HepG2 (cell line): Measurements from ENCODE around the gene HAP1. TPM values are rescaled to one million over a fixed set of nuclear protein-coding genes. Genes with fewer than 3 reads are reported as not detected.

ENCODE experiments used
- DDIT3 ChIP-seq: sonication (generic); formaldehyde crosslinking; IDR thresholded peaks from 2 replicates; pipeline ENCODE4 v1.4.0; 2020; ENCODE audit warnings: mild to moderate bottlenecking, missing genetic modification reagents
- KAT2B ChIP-seq: fragments of 150-350 bp; IDR thresholded peaks from 2 replicates; pipeline ENCODE4 v1.6.1; 2014; ENCODE audit warnings: low read depth, low read length, borderline replicate concordance
- KDM4B ChIP-seq: sonication (generic); formaldehyde crosslinking; IDR thresholded peaks from 2 replicates; pipeline ENCODE4 v1.4.0; 2020; ENCODE audit warnings: missing genetic modification reagents
- NFATC3 ChIP-seq: sonication (generic); formaldehyde crosslinking; IDR thresholded peaks from 2 replicates; pipeline ENCODE4 v1.5.1; 2020; ENCODE audit warnings: mild to moderate bottlenecking, missing genetic modification reagents
- NFIC ChIP-seq: IDR thresholded peaks from 2 replicates; pipeline ENCODE4 v1.6.1; 2012; ENCODE audit warnings: mild to moderate bottlenecking, low read length, inconsistent platforms
- NFKBIZ ChIP-seq: IDR thresholded peaks from 2 replicates; pipeline ENCODE4 v1.6.1; 2018; ENCODE audit warnings: missing genetic modification reagents, missing compliant biosample characterization
- SP5 ChIP-seq: IDR thresholded peaks from 2 replicates; pipeline ENCODE4 v1.6.1; 2016; ENCODE audit warnings: low read depth, borderline replicate concordance
- TBX3 ChIP-seq: fragments of 450-650 bp; IDR thresholded peaks from 2 replicates; pipeline ENCODE4 v1.6.1; 2017; ENCODE audit warnings: antibody characterized with exemption, mild to moderate bottlenecking, inconsistent platforms, borderline replicate concordance
- THAP9 ChIP-seq: sonication (generic); formaldehyde crosslinking; IDR thresholded peaks from 2 replicates; pipeline ENCODE4; 2020; ENCODE audit warnings: missing genetic modification reagents, mild to moderate bottlenecking, borderline replicate concordance
- YEATS2 ChIP-seq: sonication (generic); formaldehyde crosslinking; IDR thresholded peaks from 2 replicates; pipeline ENCODE4 v1.4.0; 2020; ENCODE audit warnings: missing genetic modification reagents, borderline replicate concordance
- ZNF12 ChIP-seq: sonication (generic); formaldehyde crosslinking; IDR thresholded peaks from 2 replicates; pipeline ENCODE4 v1.5.0; 2020; ENCODE audit warnings: missing genetic modification reagents
- ZNF138 ChIP-seq: sonication (generic); formaldehyde crosslinking; IDR thresholded peaks from 2 replicates; pipeline ENCODE4 v1.5.0; 2020; ENCODE audit warnings: mild to moderate bottlenecking, low read depth, missing genetic modification reagents
- ZNF383 ChIP-seq: sonication (generic); formaldehyde crosslinking; IDR thresholded peaks from 2 replicates; pipeline ENCODE4 v1.4.0; 2020; ENCODE audit warnings: missing genetic modification reagents, mild to moderate bottlenecking, borderline replicate concordance
- ZNF496 ChIP-seq: sonication (generic); formaldehyde crosslinking; IDR thresholded peaks from 2 replicates; pipeline ENCODE4 v1.8.1; 2023; ENCODE audit warnings: mild to moderate bottlenecking, moderate library complexity, missing genetic modification reagents; ENCODE audit not compliant: insufficient replicate concordance
- ZNF556 ChIP-seq: sonication (generic); formaldehyde crosslinking; IDR thresholded peaks from 2 replicates; pipeline ENCODE4 v1.4.0; 2020; ENCODE audit warnings: mild to moderate bottlenecking, missing genetic modification reagents, borderline replicate concordance
- ZNF646 ChIP-seq: sonication (generic); formaldehyde crosslinking; IDR thresholded peaks from 2 replicates; pipeline ENCODE4 v1.9.0; 2021; ENCODE audit warnings: mild to moderate bottlenecking, missing genetic modification reagents
- ZNF670 ChIP-seq: sonication (generic); formaldehyde crosslinking; IDR thresholded peaks from 2 replicates; pipeline ENCODE4 v1.8.0; 2022; ENCODE audit warnings: mild to moderate bottlenecking, missing genetic modification reagents, borderline replicate concordance
- ZNF878 ChIP-seq: sonication (generic); formaldehyde crosslinking; IDR thresholded peaks from 2 replicates; pipeline ENCODE4 v1.8.1; 2023; ENCODE audit warnings: mild to moderate bottlenecking, missing genetic modification reagents, moderate library complexity
- polyA plus RNA-seq, 8 experiments: library from polyadenylated mRNA; depleted of rRNA in 3 of 8; stranded (reverse) in 7 of 8; unstranded in 1 of 8; fragments of >200 nt; fragmentation: Illumina TruSeq in 4 of 8; extraction: Trizol in 4 of 8; gene quantifications; 2 replicates each; pipeline versions ENCODE4 v1.2.1 to v1.2.3, GENCODE V29; 2011 to 2016; ENCODE audit warnings: low read depth in 4 of 8, missing spikeins in 1 of 8, mixed read lengths in 1 of 8; ENCODE audit not compliant: insufficient read depth in 1 of 8
- total RNA-seq, 5 experiments: library from RNA; depleted of rRNA; stranded (reverse); fragments of >200 nt; fragmentation: Illumina TruSeq; extraction: Trizol; gene quantifications; 2 replicates each; pipeline ENCODE4 v1.2.3, GENCODE V29; 2016; ENCODE audit warnings: low read depth in 1 of 5

HAP1 gene
- total and polyA plus RNA-seq, 2 of the 13 experiments (the other 11 are each of a cell fraction or from before 2014, with no cell fraction given) = 0.07 TPM

GRCh38 chr17:41689497-41690299, 44.7 kb downstream of the HAP1 start (continued):
- TF ChIP-seq TBX3 (no peak; the same call in 1 of the 2 replicates), KDM4B (CRISPR knock-in tag) (peak; percentile 73; the same call in 1 of the 2 replicates), ZNF138 (no peak), ZNF670 (no peak; the same call in 1 of the 2 replicates), NFKBIZ (CRISPR knock-in tag) (0 out of 2 replicates have a peak, but pooled peaks have one; percentile 34), ZNF12 (CRISPR knock-in tag) (0 out of 2 replicates have a peak, but pooled peaks have one; percentile 11), THAP9 (CRISPR knock-in tag) (no peak; the same call in 1 of the 2 replicates), ZNF496 (CRISPR knock-in tag) (no peak), ZNF878 (CRISPR knock-in tag) (no peak), KAT2B (0 out of 2 replicates have a peak, but pooled peaks have one; percentile 4), ZNF556 (CRISPR knock-in tag) (no peak; the same call in 1 of the 2 replicates), NFATC3 (CRISPR knock-in tag) (no peak), ZNF646 (no peak), YEATS2 (no peak), DDIT3 (CRISPR knock-in tag) (no peak), ZNF383 (CRISPR knock-in tag) (no peak), NFIC (peak; percentile 76; the same call in 1 of the 2 replicates), SP5 (0 out of 2 replicates have a peak, but pooled peaks have one; percentile 30)
